Kidney capillary endothelial cell (primary cell): ENCODE results near the gene PROSER2.
A peak's percentile ranks its signal among the peaks of the same experiment; 100 is the strongest.

ENCODE experiments used
- DNase-seq: peaks from one replicate; pipeline ENCODE4 v3.0.0-alpha.2; 2018; ENCODE audit warnings: low spot score

PROSER2 gene

GRCh38 chr10:11869219-11869618, 46.1 kb downstream of the PROSER2 start:
- no peak for DNase-seq

- peak; percentile 63 for DNase-seq
Observed at GRCh38 chr10:11869743-11870460, 46.7 kb downstream of the PROSER2 start.

DNA sequence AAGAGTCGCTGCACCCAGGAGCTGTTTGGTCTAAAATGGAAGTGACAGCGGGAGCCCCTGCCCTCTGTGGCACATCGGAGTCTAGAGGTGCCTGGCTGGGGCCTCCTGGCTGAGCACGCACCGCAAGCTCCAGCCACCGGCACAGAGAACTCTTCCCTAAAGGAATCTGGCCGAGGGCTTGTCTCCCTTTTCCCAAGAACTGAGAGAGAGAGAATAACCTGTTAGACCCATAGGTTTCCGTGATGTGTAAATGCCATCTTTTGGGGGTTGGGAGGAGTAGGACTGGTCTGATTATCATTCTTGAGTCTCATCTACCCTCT, 47.3 kb downstream of the PROSER2 start:
- DNase-seq, result no peak

DNA sequence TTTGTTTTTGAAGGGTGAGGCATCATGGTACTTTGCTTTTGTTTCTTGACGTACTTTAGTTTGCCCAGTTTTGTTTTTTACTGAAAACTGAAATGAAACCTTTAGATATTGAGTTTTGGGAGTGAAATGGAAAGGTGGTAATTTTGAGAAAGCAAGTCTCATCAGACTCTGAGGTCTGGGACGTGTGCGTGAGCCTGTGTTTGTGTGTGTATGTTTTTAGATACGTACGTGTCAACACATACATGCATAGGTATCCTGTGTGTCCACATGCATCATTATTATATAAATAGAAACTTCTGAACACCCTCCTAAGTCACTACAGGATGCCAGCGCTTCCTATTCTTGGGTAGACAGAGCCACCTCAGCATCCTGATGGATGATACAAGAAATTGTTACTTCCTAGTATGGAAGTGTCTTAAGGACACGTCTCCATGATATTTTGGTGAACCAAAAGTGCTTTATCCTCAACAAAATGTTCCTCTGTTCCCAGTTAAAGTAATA, 47.8 kb downstream of the PROSER2 start:
- peak; percentile 98 for DNase-seq

GRCh38 chr10:11871466-11871865, 48.3 kb downstream of the PROSER2 start:
- peak; percentile 85 for DNase-seq

GRCh38 chr10:11874568-11875493, 51.7 kb downstream of the PROSER2 start:
- no peak for DNase-seq

GRCh38 chr10:11875494-11876281, 52.5 kb downstream of the PROSER2 start:
- peak; percentile 68 for DNase-seq

GRCh38 chr10:11876324-11876723, 53.2 kb downstream of the PROSER2 start:
- no peak for DNase-seq

GRCh38 chr10:11876805-11877590, 53.8 kb downstream of the PROSER2 start:
- DNase-seq, result no peak

GRCh38 chr10:11877591-11877905, 54.4 kb downstream of the PROSER2 start:
- DNase-seq, result no peak

DNA sequence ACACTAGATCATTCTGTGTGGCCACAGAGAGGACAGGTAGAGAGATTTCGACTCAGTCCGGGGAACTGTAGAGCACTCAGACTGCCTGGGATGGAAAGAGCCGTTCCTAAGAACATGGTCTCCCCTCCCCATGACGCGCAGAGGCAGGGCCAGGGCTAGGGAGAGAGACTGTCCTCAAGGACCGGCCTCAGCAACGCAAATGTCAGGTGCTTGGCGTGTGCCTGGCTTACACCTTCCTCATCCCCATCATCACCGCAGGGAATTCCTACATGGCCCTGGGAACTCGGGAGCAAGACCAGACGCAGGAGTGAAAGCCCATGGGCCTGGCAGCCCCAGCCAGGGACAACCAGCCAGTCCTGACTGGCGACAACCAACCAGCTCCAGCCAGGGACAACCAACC, 55.6 kb downstream of the PROSER2 start:
- DNase-seq, result no peak

DNA sequence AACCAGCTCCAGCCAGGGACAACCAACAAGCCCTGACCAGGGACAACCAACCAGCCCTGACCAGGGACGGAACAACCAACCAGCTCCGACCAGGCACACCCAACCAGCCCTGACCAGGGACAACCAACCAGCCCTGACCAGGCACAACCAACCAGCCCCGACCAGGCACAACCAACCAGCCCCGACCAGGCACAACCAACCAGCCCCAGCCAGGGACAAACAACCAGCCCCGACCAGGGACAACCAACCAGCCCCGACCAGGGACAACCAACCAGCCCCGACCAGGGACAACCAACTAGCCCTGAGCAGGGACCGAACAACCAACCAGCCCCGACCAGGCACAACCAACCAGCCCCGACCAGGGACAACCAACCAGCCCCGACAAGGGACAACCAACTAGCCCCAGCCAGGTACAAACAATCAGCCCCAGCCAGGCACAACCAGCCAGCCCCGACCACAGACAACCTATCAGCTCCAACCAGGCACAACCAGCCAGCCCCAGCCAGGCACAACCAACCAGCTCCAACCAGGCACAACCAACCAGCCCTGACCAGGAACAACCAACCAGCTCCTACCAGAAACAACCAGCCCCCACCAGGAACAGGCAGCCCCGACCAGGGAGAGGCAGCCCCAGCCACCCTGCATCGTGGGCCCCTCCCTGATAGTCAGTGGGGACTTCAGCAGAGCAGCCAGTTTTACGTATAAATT, 56.4 kb downstream of the PROSER2 start:
- DNase-seq, result no peak

- DNase-seq, result no peak
Observed at GRCh38 chr10:11880151-11881029, 57.2 kb downstream of the PROSER2 start.

GRCh38 chr10:11881030-11881476, 57.9 kb downstream of the PROSER2 start:
- no peak for DNase-seq

- DNase-seq, result no peak
Observed at GRCh38 chr10:11881477-11882417, 58.6 kb downstream of the PROSER2 start.

DNA sequence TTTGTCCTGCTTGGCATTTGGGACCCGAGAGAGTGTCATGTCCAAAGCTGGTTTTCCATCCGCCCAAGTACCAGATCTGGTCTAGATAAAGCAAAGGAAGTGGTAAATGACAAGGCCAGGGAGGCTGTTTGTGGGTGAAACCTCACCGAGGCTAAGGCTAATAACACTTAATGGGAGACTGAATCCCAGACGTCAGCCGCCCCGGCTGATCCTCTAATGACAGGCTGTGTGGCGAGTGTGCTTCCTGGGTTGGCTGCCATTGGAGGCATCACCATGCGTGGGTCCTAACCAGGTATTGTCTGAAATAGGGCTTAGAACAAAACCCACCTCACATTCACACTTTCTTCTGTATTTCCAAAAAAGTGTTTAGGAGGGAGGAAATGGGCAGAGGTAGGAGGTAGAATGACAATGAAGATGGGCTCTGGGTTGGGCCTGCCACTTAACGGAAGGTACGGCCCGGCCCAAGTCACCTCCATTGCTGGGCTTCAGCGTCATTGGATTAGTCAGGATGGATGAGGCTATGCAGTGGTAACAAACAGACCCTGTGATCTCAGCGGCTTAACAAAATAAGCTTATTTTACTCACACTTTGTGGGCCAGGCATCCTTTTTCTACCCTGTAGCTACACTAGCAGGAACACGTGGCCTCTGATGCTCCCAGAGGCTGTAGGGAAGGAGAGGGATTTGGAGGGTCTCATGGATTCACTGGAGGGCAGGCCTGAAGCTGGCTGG, 59.7 kb downstream of the PROSER2 start:
- DNase-seq, result no peak

- no peak for DNase-seq
Observed at GRCh38 chr10:11884706-11885423, 61.7 kb downstream of the PROSER2 start.
